ENCODE data around the gene CCDC179.
A peak's percentile ranks its signal among the peaks of the same experiment; 100 is the strongest.

CCDC179 gene

GRCh38 chr11:22859756-22860155 lies 518 bp downstream of the CCDC179 start:
- DNase-seq (ENCODE audit: extremely low spot score) = no peak
- ChIA-PET CTCF (interaction anchor here (1.3 to 2.9 kb wide), 3 partner anchors 9 to 31 kb away, joined by 3 to 13 read pairs (median 4); no protein-coding TSS in a partner anchor), POLR2A (no interaction called here)
- no peak for TF ChIP-seq CTCF (IDR thresholded peaks at IDR 0.05; ENCODE audit: control extremely low read depth, extremely low read depth, low read depth, missing control alignments)

GRCh38 chr11:22851477-22851876 lies 8.8 kb downstream of the CCDC179 start:
- ChIA-PET CTCF (interaction anchor here (1.4 to 4.0 kb wide), 5 partner anchors 8 to 64 kb away, joined by 4 to 16 read pairs (median 4); partner anchors contain the start of gene SVIP), POLR2A (no interaction called here)
- no peak for DNase-seq (ENCODE audit: extremely low spot score)
- no peak for TF ChIP-seq CTCF (IDR thresholded peaks at IDR 0.05; ENCODE audit: control extremely low read depth, extremely low read depth, low read depth, missing control alignments)

- ChIA-PET POLR2A (no interaction called here), CTCF (no interaction called here)
- no peak for TF ChIP-seq CTCF (IDR thresholded peaks at IDR 0.05; ENCODE audit: control extremely low read depth, extremely low read depth, low read depth, missing control alignments)
- no peak for DNase-seq (ENCODE audit: extremely low spot score)
Observed at GRCh38 chr11:22846726-22847125, 13.5 kb downstream of the CCDC179 start.

DNA sequence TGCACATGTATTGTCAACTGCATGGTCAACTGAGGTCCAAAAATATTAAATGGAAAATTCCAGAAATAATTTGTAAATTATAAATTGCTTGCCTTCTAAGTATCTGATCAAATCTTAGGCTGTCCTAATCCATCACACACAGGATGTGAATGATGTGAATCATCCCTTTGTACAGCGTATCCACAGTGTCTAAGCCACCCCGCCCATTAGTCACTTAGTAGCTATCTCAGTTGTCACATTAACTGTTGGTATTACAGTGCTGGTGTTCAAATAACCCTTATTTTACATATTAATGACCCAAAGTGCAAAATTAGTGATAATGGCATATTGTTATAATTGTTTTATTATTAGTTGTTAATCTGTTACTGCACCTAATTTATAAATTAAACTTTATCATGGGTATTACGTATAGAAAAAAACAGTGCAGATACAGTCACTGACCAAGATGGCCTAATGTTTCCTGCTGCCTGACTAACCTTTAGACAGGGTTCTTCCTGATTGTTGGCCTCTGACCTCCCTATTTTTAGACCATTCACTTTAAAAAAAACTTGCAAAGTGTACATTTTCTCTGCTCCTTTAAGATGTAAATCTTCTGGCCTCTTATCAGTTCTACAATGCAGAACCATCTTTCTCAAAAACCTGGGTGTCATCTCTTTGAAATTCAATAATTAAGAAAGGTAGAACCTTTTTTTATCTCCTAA lies 27.8 kb downstream of the CCDC179 start:
- no peak for TF ChIP-seq CTCF (IDR thresholded peaks at IDR 0.05; ENCODE audit: control extremely low read depth, extremely low read depth, low read depth, missing control alignments)
- CTCF ChIA-PET = no interaction called here
- POLR2A ChIA-PET = no interaction called here
- DNase-seq (ENCODE audit: extremely low spot score) = no peak

DNA sequence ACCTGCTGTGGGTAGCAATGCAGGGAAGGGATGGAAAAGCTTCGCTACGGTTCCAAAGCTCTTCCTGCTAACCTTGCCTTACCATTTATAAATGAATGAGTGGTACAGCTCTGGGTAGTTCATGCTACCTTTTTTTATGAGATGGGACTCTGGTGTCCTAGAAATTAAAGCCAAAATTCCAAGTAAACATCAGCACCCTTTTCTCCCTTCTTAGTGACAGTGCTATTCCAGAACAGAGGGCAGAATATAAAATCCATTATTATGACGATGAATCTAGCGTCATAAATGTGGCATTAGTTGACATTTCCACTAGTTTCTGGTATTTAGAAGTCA lies 30.2 kb downstream of the CCDC179 start:
- ChIA-PET POLR2A (interaction anchor here (0.6 kb wide), 1 partner anchor 10 kb away, joined by 5 read pairs; no protein-coding TSS in a partner anchor), CTCF (interaction anchor here (0.7 to 3.2 kb wide), 23 partner anchors 8 to 660 kb away, joined by 3 to 26 read pairs (median 7); no protein-coding TSS in a partner anchor)
- TF ChIP-seq CTCF (IDR thresholded peaks at IDR 0.05; ENCODE audit: control extremely low read depth, extremely low read depth, low read depth, missing control alignments) = no peak
- no peak for DNase-seq (ENCODE audit: extremely low spot score)

DNA sequence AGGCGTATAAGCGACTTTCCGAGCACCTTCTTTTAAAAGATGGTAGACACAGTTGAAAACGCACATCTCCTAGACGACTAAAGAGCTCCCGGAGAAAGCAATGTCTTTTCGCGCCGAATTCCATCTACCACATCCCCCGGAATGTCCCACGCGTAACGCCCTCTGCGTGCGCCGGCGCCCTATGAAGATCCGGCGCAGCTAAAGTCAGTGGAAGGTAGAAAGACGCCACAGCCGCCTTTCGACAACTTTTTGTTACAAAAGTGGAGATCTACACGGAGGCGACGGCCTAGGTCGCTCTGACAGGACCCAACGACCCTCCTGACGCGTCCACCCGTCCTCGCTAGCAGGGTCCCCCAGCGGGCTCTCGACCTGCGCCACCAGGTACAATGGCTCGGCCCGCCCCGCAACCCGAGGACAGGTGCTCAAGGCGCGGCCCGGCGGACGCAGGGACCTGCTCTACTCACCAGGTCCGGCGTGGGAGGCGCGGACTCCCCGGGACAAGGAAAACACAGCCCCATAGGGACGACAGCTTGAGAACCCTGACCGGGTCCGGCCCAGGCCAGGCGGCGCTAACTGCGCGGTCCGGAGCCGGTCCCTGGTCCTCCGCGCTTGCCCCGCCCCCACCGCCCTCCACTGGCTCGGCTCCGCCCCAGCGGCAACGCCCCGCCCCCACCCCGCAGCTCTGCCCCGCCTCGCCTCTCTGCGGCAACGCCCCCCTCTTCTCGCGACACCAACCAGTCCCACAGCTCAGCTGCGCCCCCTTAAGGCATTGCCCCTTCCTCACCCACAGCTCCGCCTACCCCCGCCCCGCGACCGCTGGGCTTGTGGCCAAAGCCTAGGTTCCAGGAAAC lies 30.8 kb downstream of the CCDC179 start, which contains the start of gene SVIP:
Gene SVIP, minus strand, starts transcription at position 571 of the 851 bp plus-strand sequence. Its CDS starts 53 bp downstream, at position 518.
- ChIA-PET POLR2A (interaction anchor here (0.6 to 0.8 kb wide), 2 partner anchors 9 to 20 kb away, joined by 5 to 6 read pairs; no protein-coding TSS in a partner anchor), CTCF (interaction anchor here (0.7 to 3.2 kb wide), 30 partner anchors 9 to 660 kb away, joined by 3 to 26 read pairs (median 4); partner anchors contain the start of genes CCDC179 and FANCF)
- peak; percentile 93 for DNase-seq (ENCODE audit: extremely low spot score)
- peak; percentile 95 for TF ChIP-seq CTCF (IDR thresholded peaks at IDR 0.05; ENCODE audit: control extremely low read depth, extremely low read depth, low read depth, missing control alignments)
